SK-N-MC (cell line): ENCODE results near the gene TPM4.
"Not testable (repeated sequence)": the region's sequence is repeated elsewhere in the genome, so short reads cannot be mapped to it uniquely, and the experiment has no call there.

Experiments used
- DNase-seq: peaks from one replicate; pipeline ENCODE4 v3.0.0-alpha.2; 2011; ENCODE audit warnings: low read depth, low spot score
- H3K27ac ChIP-seq: fragments of 200-600 bp; sonication (generic); 2 replicates; pipeline ENCODE4 v1.5.1; 2016; ENCODE audit warnings: mixed run types
- H3K36me3 ChIP-seq: fragments of 200-600 bp; sonication (generic); 2 replicates; pipeline ENCODE4 v1.6.1; 2017; ENCODE audit warnings: antibody characterized with exemption, low read length, mixed read lengths; ENCODE audit not compliant: insufficient read depth
- H3K4me3 ChIP-seq: fragments of 200-600 bp; sonication (generic); 2 replicates; pipeline ENCODE4 v1.5.1; 2016
- H3K9ac ChIP-seq: fragments of 200-600 bp; sonication (generic); 2 replicates; pipeline ENCODE4 v1.8.0; 2017; ENCODE audit warnings: mixed run types, mixed read lengths; ENCODE audit not compliant: insufficient read length
- H3K9me3 ChIP-seq: fragments of 200-600 bp; sonication (generic); 2 replicates; pipeline ENCODE4 v1.6.1; 2017; ENCODE audit warnings: low read depth, mild to moderate bottlenecking, antibody characterized with exemption, low read length, moderate library complexity, mixed read lengths
- EZH2 ChIP-seq: fragments of 200-600 bp; sonication (generic); IDR thresholded peaks from one replicate; pipeline ENCODE4 v1.6.1; 2017; ENCODE audit warnings: antibody characterized with exemption
- FOXP2 ChIP-seq: optimal IDR thresholded peaks from 2 replicates; pipeline ENCODE3; 2011; ENCODE audit warnings: mild to moderate bottlenecking, moderate library complexity; ENCODE audit not compliant: insufficient read depth; ENCODE audit errors: extremely low read length, control extremely low read depth
- POLR2AphosphoS5 ChIP-seq: IDR thresholded peaks from 2 replicates; pipeline ENCODE4 v1.6.1; 2012; ENCODE audit warnings: mild to moderate bottlenecking, low read depth, low read length, borderline replicate concordance

Gene TPM4

DNA sequence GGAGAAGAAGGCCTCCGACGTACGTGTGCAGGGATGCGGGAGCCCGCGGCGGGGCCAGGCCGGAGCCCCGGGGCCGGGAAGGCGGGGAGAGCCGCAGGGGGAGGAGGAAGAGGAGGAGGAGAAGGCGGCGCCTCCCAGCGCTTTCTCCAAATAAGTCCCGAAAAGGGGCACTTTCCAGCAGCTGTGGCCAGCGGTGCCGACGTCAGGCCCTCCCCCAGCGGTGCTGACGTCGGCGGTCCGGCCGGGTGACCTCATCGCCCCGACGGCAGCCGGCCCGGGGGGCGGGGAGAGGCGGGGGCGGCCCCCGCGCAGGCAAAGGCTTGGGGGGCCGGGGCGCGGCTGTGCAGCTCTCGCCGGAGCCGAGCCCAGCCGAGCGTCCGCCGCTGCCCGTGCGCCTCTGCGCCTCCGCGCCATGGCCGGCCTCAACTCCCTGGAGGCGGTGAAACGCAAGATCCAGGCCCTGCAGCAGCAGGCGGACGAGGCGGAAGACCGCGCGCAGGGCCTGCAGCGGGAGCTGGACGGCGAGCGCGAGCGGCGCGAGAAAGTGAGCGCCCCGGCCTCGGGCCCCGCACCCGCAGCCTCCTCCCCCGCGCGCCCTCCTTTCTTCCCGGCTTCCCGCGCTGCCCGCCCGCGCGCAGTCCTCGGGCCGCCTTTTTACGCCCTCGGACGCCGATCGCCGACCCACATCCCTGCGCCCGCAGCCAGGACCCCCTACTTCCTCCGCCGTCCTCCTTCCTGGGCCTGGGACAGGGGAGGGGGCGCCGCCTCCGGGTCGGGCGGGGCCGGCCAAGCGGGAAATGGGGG lies at the start of gene TPM4:
Gene TPM4, plus strand, starts transcription at position 342 of the 804 bp plus-strand sequence. Its CDS starts 71 bp downstream, at position 413.
- peaks cover 18% of the 10 kb centered on the region for H3K36me3 ChIP-seq
- no peak for TF ChIP-seq FOXP2
- TF ChIP-seq POLR2AphosphoS5 = peak; percentile 19; the same call in 1 of the 2 replicates
- no peak for TF ChIP-seq EZH2
- peak within 1 kb of the TSS; percentile 99 for H3K9ac ChIP-seq
- H3K4me3 ChIP-seq = peak within 1 kb of the TSS; percentile 87
- DNase-seq = no peak
- H3K27ac ChIP-seq = peak within 1 kb of the TSS; percentile 100
- no peaks in the 10 kb centered on the region for H3K9me3 ChIP-seq

DNA sequence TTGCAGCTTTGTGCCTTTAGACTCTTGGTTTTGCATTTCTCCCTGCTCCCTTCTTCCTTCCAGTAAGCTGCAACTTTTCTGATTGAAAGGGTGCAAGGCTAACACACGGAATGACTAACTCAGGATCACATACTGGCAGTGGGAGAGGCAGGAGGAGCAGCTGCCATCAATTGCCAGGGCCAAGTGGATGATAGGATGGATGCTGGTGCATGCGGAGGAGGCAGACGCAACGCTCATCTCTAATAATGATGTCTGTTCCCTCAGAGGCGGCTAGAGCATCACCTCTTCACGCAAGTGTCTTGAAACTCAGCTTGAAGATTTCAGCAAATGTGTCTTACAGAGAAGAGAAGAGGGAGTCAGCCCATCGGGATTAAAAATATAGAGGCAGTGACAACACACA lies 49.5 kb upstream of the TPM4 start:
- DNase-seq = no peak
- Histone ChIP-seq H3K27ac (no peak overlapping the region), H3K36me3 (no peaks in the 10 kb centered on the region), H3K4me3 (no peak overlapping the region), H3K9ac (no peak overlapping the region), H3K9me3 (no peaks in the 10 kb centered on the region)
- TF ChIP-seq EZH2 = no peak
- no peak for TF ChIP-seq POLR2AphosphoS5
- no peak for TF ChIP-seq FOXP2

DNA sequence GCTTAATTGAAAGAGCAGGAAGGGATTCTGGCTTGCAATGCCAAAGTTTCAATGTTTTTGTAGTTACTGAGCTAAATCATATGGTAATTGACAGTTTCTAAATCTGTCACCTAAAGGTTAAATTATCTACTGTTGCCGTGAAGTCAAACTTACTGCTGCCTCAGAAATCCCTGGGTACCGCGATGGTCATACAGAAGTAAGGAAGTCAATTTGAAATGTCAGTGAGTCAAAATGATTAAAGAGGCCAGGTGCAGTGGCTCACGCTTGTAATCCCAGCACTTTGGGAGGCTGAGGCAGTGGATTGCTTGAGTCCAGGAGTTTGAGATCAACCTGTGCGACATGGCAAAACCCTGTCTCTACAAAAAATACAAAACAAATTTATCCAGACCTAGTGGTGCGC lies 48.8 kb upstream of the TPM4 start:
- Histone ChIP-seq H3K27ac (no peak overlapping the region), H3K36me3 (no peaks in the 10 kb centered on the region), H3K9me3 (no peaks in the 10 kb centered on the region), H3K4me3 (no peak overlapping the region), H3K9ac (no peak overlapping the region)
- TF ChIP-seq EZH2 = no peak
- no peak for DNase-seq

DNA sequence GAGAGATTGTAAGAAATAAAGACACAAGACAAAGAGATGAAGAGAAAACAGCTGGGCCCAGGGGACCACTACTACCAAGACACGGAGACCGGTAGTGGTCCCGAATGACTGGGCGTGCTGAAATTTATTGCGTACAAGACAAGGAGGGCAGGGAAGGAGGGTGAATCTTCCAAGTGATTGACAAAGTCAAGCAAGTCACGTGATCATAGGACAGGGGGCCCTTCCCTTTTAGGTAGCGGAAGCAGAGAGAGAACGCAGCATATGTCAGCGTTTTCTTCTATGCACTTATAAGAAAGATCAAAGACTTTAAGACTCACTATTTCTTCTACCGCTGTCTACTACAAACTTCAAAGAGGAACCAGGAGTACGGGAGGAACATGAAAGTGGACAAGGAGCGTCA lies 46.1 kb upstream of the TPM4 start:
- H3K27ac ChIP-seq, H3K9me3 ChIP-seq, H3K4me3 ChIP-seq, DNase-seq, H3K9ac ChIP-seq, H3K36me3 ChIP-seq: not testable (repeated sequence)

DNA sequence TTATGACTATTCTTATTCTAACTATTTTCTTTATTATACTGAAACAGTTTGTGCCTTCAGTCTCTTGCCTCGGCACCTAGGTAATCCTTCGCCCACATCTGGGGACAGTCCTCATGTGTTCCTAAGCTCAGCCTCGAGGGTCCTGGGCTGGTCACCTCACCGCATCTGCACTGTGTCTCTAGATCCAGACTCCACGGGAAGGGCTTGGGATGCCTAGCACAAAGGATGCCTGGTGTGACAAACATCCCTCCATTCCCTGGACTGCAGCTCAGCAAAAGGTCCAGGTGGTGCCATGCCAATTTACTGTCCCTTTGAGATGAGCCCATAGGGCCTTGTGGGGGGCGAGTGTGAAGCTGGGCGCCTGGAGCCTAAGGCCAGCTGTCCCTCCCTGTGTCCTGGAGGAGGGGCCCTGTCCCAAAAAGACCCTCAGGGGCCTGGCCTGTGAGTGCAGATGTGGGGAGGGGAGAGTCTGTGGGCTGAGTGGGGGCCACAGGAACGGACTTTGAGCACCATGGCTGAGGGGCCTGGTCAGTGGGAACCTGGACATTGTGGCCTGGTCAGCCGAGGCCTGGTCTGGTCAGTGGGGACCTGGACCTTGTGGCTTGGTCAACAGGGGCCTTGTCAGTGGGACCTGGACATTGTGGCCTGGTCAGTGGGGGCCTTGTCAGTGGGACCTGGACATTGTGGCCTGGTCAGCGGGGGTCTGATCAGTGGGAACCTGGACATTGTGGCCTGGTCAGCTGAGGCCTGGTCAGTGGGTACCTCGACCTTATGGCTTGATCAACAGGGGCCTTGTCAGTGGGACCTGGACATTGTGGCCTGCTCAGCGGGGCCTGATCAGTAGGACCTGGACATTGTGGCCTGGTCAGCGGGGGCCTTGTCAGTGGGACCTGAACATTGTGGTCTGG lies 45.1 kb upstream of the TPM4 start:
- H3K36me3 ChIP-seq = no peaks in the 10 kb centered on the region
- no peaks in the 10 kb centered on the region for H3K9me3 ChIP-seq
- no peak for DNase-seq
- TF ChIP-seq POLR2AphosphoS5 = no peak
- TF ChIP-seq EZH2 = no peak
- TF ChIP-seq FOXP2 = no peak
- H3K9ac ChIP-seq = no peak overlapping the region
- H3K27ac ChIP-seq = no peak overlapping the region
- H3K4me3 ChIP-seq = no peak overlapping the region

DNA sequence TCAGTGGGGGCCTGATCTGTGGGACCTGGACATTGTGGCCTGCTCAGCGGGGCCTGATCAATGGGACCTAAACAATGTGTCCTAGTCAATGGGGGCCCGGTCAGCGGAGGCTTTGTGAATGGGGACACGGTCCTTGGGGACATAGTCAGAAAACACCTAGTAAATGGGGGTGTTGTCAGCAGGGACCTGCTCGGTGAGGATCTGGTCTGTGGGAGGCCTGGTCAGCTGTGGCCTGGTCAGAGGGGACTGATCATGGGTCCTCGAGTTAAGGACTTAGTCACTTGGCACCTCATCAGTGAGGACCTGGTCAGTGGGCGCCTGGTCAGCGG lies 44.5 kb upstream of the TPM4 start:
- TF ChIP-seq FOXP2 (no peak), POLR2AphosphoS5 (no peak), EZH2 (no peak)
- DNase-seq = no peak
- H3K4me3 ChIP-seq = no peak overlapping the region
- no peak overlapping the region for H3K27ac ChIP-seq
- H3K9me3 ChIP-seq = no peaks in the 10 kb centered on the region
- no peak overlapping the region for H3K9ac ChIP-seq
- no peaks in the 10 kb centered on the region for H3K36me3 ChIP-seq

DNA sequence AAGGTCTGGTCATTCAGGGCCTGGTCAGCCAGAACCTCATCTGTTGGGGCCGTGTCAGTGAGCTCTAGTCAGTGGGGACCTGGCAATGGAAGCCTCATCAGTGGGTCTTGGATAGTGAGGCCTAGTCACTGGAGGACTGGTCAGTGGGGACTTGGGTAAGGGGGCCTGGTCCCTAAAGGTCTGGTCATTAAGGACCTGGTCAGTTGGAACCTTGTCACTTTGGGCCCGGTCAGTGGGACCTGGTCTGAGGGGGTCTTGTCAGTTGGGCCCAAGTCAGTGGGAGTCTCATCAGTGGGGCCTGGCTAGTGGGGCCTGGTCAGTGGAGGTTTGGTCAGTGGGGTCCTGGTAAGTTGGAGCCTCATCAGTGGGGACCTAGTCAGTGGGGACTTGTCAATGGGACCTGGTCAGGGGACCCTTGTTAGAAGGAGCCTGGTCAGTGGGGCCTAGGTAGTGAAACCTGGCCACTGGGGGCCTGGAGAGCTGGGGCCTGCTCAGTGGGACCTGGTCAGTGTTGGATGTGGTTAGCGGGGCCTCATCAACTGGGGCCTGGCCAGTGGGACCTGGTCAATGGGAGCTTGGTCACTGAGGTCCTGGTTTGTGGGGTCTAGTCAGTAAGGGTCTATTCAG lies 43.7 kb upstream of the TPM4 start:
- Histone ChIP-seq H3K9ac (no peak overlapping the region), H3K9me3 (no peaks in the 10 kb centered on the region), H3K4me3 (no peak overlapping the region), H3K27ac (no peak overlapping the region), H3K36me3 (no peaks in the 10 kb centered on the region)
- TF ChIP-seq FOXP2 = no peak
- TF ChIP-seq EZH2 = no peak
- no peak for TF ChIP-seq POLR2AphosphoS5
- no peak for DNase-seq

DNA sequence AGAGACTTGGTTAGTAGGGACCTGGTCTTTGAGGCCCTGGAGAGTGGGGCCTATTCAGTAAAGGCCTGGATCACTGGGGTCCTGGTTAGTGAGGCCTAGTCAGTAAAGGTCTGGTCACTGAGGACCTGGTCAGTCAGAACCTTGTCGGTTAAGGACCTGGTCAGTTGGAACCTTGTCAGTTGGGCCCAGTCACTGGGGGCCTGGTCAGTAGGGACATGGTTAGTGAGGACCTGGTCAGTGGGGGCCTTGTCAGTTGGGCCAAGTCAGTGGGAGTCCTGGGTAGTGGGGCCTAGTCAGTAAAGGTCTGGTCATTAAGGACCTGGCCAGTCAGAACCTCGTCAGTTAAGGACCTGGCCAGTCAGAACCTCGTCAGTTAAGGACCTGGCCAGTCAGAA lies 43.2 kb upstream of the TPM4 start:
- Histone ChIP-seq H3K36me3 (no peaks in the 10 kb centered on the region), H3K9ac (no peak overlapping the region), H3K9me3 (no peaks in the 10 kb centered on the region), H3K27ac (no peak overlapping the region), H3K4me3 (no peak overlapping the region)
- TF ChIP-seq FOXP2 (no peak), EZH2 (no peak), POLR2AphosphoS5 (no peak)
- DNase-seq = no peak

DNA sequence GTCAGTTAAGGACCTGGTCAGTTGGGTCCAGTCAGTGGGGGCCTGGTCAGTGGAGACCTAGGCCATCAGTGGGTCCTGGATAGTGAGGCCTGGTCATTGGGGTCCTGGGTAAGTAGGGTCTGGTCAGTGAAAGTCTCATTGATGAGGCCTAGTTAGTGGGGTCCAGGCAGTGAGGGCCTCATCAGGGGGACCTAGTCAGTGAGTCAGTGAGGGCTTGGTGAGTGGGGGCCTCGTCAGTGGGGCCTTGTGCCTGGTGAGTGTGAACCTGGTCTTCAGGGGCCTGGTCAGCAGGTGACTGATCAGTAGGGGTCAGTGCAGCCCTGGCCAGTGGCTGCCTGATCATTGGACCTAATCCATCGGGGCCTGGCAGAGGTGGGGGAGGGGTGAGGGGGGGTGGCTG lies 42.6 kb upstream of the TPM4 start:
- no peaks in the 10 kb centered on the region for H3K36me3 ChIP-seq
- no peak overlapping the region for H3K9ac ChIP-seq
- H3K27ac ChIP-seq = no peak overlapping the region
- H3K9me3 ChIP-seq = no peaks in the 10 kb centered on the region
- no peak for TF ChIP-seq EZH2
- TF ChIP-seq FOXP2 = no peak
- TF ChIP-seq POLR2AphosphoS5 = no peak
- no peak overlapping the region for H3K4me3 ChIP-seq
- no peak for DNase-seq
